ENCODE data around the gene CLINT1.

DNA sequence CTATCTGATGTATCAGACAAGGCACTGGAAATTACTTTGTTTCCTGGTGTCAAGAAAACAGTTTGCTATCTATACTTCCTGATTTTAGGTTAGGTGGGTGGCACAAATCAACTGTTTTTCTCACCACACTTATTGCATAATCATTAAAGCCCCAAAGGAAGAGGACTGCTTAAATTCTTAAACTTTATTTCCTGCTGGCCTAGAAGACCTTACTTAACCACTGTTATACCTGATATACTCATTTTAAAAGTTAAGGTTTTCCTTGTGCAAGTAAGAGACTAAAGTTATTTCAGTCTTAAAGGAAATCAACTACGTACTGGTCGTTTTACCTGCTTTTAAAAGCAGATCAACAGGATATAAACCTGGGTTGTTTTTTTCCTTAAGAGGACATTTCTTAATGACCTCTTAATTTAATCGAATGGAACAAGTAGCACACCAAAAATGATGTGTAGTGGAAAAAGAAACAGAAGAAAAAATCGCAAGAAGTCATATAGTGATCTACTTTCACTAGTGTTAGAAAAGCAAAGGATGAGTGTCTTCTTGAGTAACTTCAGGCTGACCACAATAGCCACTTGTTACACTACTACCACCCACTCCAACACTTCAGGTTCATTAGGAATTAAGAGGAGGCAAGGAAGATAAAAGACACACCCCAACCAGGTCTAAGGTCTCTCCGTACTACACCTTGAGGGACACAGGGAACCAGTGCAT lies 974 bp downstream of the CLINT1 start:
- TF ChIP-seq, protein P1, sequence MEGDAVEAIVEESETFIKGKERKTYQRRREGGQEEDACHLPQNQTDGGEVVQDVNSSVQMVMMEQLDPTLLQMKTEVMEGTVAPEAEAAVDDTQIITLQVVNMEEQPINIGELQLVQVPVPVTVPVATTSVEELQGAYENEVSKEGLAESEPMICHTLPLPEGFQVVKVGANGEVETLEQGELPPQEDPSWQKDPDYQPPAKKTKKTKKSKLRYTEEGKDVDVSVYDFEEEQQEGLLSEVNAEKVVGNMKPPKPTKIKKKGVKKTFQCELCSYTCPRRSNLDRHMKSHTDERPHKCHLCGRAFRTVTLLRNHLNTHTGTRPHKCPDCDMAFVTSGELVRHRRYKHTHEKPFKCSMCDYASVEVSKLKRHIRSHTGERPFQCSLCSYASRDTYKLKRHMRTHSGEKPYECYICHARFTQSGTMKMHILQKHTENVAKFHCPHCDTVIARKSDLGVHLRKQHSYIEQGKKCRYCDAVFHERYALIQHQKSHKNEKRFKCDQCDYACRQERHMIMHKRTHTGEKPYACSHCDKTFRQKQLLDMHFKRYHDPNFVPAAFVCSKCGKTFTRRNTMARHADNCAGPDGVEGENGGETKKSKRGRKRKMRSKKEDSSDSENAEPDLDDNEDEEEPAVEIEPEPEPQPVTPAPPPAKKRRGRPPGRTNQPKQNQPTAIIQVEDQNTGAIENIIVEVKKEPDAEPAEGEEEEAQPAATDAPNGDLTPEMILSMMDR (IDR thresholded peaks at IDR 0.05; ENCODE audit: low read depth, low read length) = no peak
- no peak for TF ChIP-seq EZH2phosphoT487 (IDR thresholded peaks at IDR 0.05; ENCODE audit: low read depth)
